Osteocyte (in vitro differentiated cells): Measurements from ENCODE around the gene SAMD3. TPM values are rescaled to one million over a fixed set of nuclear protein-coding genes. Genes with fewer than 3 reads are reported as not detected.
A peak's percentile ranks its signal among the peaks of the same experiment; 100 is the strongest.
"Not testable (repeated sequence)": the region's sequence is repeated elsewhere in the genome, so short reads cannot be mapped to it uniquely, and the experiment has no call there.

Experiments used
- DNase-seq: peaks from one replicate; pipeline ENCODE4 v3.0.0; 2021; ENCODE audit warnings: mixed read lengths; ENCODE audit not compliant: unreplicated experiment; ENCODE audit errors: extremely low spot score
- H3K27ac Mint-ChIP-seq: one replicate; pipeline ENCODE4 v1.8.0; 2021; ENCODE audit warnings: mild to moderate bottlenecking, mixed read lengths; ENCODE audit not compliant: unreplicated experiment
- H3K27me3 Mint-ChIP-seq: one replicate; pipeline ENCODE4 v1.8.0; 2021; ENCODE audit warnings: mixed read lengths; ENCODE audit not compliant: unreplicated experiment
- H3K36me3 Mint-ChIP-seq: one replicate; pipeline ENCODE4 v1.8.0; 2021; ENCODE audit warnings: mixed read lengths; ENCODE audit not compliant: unreplicated experiment
- H3K4me1 Mint-ChIP-seq: one replicate; pipeline ENCODE4 v1.8.0; 2021; ENCODE audit warnings: mixed read lengths; ENCODE audit not compliant: unreplicated experiment
- H3K4me3 Mint-ChIP-seq: one replicate; pipeline ENCODE4 v1.8.0; 2021; ENCODE audit warnings: mild to moderate bottlenecking, moderate library complexity, mixed read lengths; ENCODE audit not compliant: unreplicated experiment
- H3K9me3 Mint-ChIP-seq: one replicate; pipeline ENCODE4 v1.8.0; 2021; ENCODE audit warnings: mixed read lengths; ENCODE audit not compliant: unreplicated experiment
- CTCF ChIP-seq: fragments of 200-600 bp; sonication (generic); IDR thresholded peaks from 2 replicates; pipeline ENCODE4 v1.5.0; 2021; ENCODE audit warnings: antibody characterized with exemption, mild to moderate bottlenecking, moderate library complexity
- total RNA-seq: library from RNA; stranded (reverse); gene quantifications from 2 replicates; pipeline ENCODE4 v1.2.1, GENCODE V29; 2021

Gene SAMD3
- total RNA-seq, 1 donor from 2014 or later = 0.64 TPM

GRCh38 chr6:130240232-130240631 is 17.5 kb upstream of the SAMD3 start:
- Mint-ChIP-seq H3K27ac (peak overlapping the region; percentile 59), H3K27me3 (no peaks in the 10 kb centered on the region), H3K4me1 (peaks cover 14% of the 10 kb centered on the region), H3K9me3 (no peaks in the 10 kb centered on the region), H3K36me3 (no peaks in the 10 kb centered on the region), H3K4me3 (no peak overlapping the region)
- no peak for TF ChIP-seq CTCF
- no peak for DNase-seq

- DNase-seq = no peak
- TF ChIP-seq CTCF = no peak
- Mint-ChIP-seq H3K27ac (peak overlapping the region; percentile 59), H3K36me3 (no peaks in the 10 kb centered on the region), H3K4me3 (no peak overlapping the region), H3K27me3 (no peaks in the 10 kb centered on the region), H3K4me1 (peaks cover 14% of the 10 kb centered on the region), H3K9me3 (no peaks in the 10 kb centered on the region)
These were observed 17.0 kb upstream of the SAMD3 start for GRCh38 chr6:130239755-130240154.

DNA sequence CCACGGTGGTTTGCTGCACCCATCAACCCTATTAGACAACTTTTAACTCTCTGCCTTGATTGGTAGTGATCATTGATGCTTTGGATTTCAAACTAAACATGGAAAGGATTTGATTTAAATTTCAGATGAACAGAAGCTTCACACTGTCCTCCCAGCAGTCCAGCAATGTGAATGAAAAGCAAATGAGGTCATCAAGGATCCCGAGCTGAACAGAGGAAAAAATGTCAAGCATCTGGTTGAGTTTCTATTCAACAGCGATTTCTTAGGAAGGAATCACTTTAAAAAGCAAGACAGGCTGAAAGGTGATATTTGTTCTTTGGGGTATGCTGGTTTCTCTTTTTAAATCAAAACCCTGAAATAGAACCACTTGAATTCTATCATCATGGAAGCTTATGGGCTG is 10.6 kb upstream of the SAMD3 start:
- no peaks in the 10 kb centered on the region for H3K9me3 Mint-ChIP-seq
- H3K4me1 Mint-ChIP-seq = peaks cover 7% of the 10 kb centered on the region
- no peaks in the 10 kb centered on the region for H3K36me3 Mint-ChIP-seq
- no peaks in the 10 kb centered on the region for H3K27me3 Mint-ChIP-seq
- no peak for TF ChIP-seq CTCF
- H3K4me3 Mint-ChIP-seq = no peak overlapping the region
- H3K27ac Mint-ChIP-seq = no peak overlapping the region
- no peak for DNase-seq

GRCh38 chr6:130230531-130230930 is 7.8 kb upstream of the SAMD3 start:
- not testable (repeated sequence) for H3K4me1 Mint-ChIP-seq, H3K27me3 Mint-ChIP-seq, H3K27ac Mint-ChIP-seq, H3K36me3 Mint-ChIP-seq, DNase-seq, H3K9me3 Mint-ChIP-seq, H3K4me3 Mint-ChIP-seq

GRCh38 chr6:130229645-130230044 is 6.9 kb upstream of the SAMD3 start:
- Mint-ChIP-seq H3K4me1 (peaks cover 7% of the 10 kb centered on the region), H3K9me3 (no peaks in the 10 kb centered on the region), H3K4me3 (no peak overlapping the region), H3K27ac (no peak overlapping the region), H3K27me3 (no peaks in the 10 kb centered on the region), H3K36me3 (no peaks in the 10 kb centered on the region)
- no peak for DNase-seq
- no peak for TF ChIP-seq CTCF

GRCh38 chr6:130223508-130223907 is 757 bp upstream of the SAMD3 start:
- H3K36me3 Mint-ChIP-seq = no peaks in the 10 kb centered on the region
- H3K4me1 Mint-ChIP-seq = no peaks in the 10 kb centered on the region
- H3K9me3 Mint-ChIP-seq = no peaks in the 10 kb centered on the region
- H3K27me3 Mint-ChIP-seq = no peaks in the 10 kb centered on the region
- H3K4me3 Mint-ChIP-seq = no peak overlapping the region
- no peak for TF ChIP-seq CTCF
- H3K27ac Mint-ChIP-seq = no peak overlapping the region
- no peak for DNase-seq
